WTC11 (cell line): Measurements from ENCODE around the gene DIDO1.

Source experiments
- CREB1 ChIP-seq: sonication (generic); formaldehyde crosslinking; IDR thresholded peaks from 2 replicates; pipeline ENCODE4 v1.8.0; 2023; ENCODE audit warnings: mild to moderate bottlenecking, missing genetic modification reagents
- CTCF ChIP-seq: fragments of 200-600 bp; IDR thresholded peaks from 2 replicates; pipeline ENCODE4 v1.8.0; 2022; ENCODE audit warnings: antibody characterized with exemption
- E2F4 ChIP-seq: sonication (generic); formaldehyde crosslinking; IDR thresholded peaks from 2 replicates; pipeline ENCODE4 v1.8.1; 2022; ENCODE audit warnings: low read depth, mild to moderate bottlenecking, moderate library complexity, missing genetic modification reagents, borderline replicate concordance

- TF ChIP-seq CREB1 (CRISPR knock-in tag) (no peak), CTCF (no peak), E2F4 (CRISPR knock-in tag) (no peak)
Measured at GRCh38 chr20:62943396-62943795, 17.1 kb upstream of the DIDO1 start.
